ENCODE results near the gene KIF1C. TPM values are rescaled to one million over a fixed set of nuclear protein-coding genes. Genes with fewer than 3 reads are reported as not detected.
A peak's percentile ranks its signal among the peaks of the same experiment; 100 is the strongest.
"Not testable (repeated sequence)": the region's sequence is repeated elsewhere in the genome, so short reads cannot be mapped to it uniquely, and the experiment has no call there.

KIF1C gene
- total RNA-seq, 4 donors from 2014 or later = 327 to 543 (median 393) TPM

- H3K9me3 ChIP-seq = no peaks in the 10 kb centered on the region
- peaks cover 0 to 9% of the 10 kb centered on the region in 2 donors for H3K4me1 ChIP-seq
- intact Hi-C loops (cut with DNase I; ENCODE audit: low total_unique reads) (no loop called here), in situ Hi-C loops (cut with MboI; ENCODE audit: low sequenced_read_pairs in 4 of 4) (no loop called here)
- no peak overlapping the region for H3K4me3 ChIP-seq
- no peak for ATAC-seq
- no peak for DNase-seq
- TF ChIP-seq POLR2A (IDR thresholded peaks at IDR 0.05) (no peak), CTCF (IDR thresholded peaks at IDR 0.05 in 4 of 5, conservative IDR thresholded peaks at IDR 0.05 in 1 of 5) (no peak)
- H3K27ac ChIP-seq = peak overlapping the region in 3 of 4 donors; percentile 54 to 68 (median 66)
- no peaks in the 10 kb centered on the region for H3K27me3 ChIP-seq
- H3K36me3 ChIP-seq = peaks cover 0 to 50% of the 10 kb centered on the region in 2 donors
Measured at GRCh38 chr17:5024604-5025003, 26.9 kb downstream of the KIF1C start.

GRCh38 chr17:5027299-5027698 is 29.5 kb downstream of the KIF1C start:
- DNase-seq = no peak
- in situ Hi-C loops (cut with MboI; ENCODE audit: low sequenced_read_pairs in 4 of 4) (no loop called here), intact Hi-C loops (cut with DNase I; ENCODE audit: low total_unique reads) (loop anchor here (2.0 kb wide), 1 partner anchor 24 kb away; no protein-coding TSS in a partner anchor)
- peaks cover 0 to 9% of the 10 kb centered on the region in 2 donors for H3K4me1 ChIP-seq
- no peak overlapping the region for H3K4me3 ChIP-seq
- H3K9me3 ChIP-seq = no peaks in the 10 kb centered on the region
- H3K36me3 ChIP-seq = peaks cover 0 to 23% of the 10 kb centered on the region in 2 donors
- TF ChIP-seq POLR2A (IDR thresholded peaks at IDR 0.05) (no peak), CTCF (IDR thresholded peaks at IDR 0.05 in 4 of 5, conservative IDR thresholded peaks at IDR 0.05 in 1 of 5) (no peak)
- no peak for ATAC-seq
- H3K27ac ChIP-seq = peak overlapping the region in 1 of 4 donors; percentile 54
- H3K27me3 ChIP-seq = no peaks in the 10 kb centered on the region

- intact Hi-C loops (cut with DNase I; ENCODE audit: low total_unique reads) (loop anchor here (2.0 kb wide), 1 partner anchor 25 kb away; no protein-coding TSS in a partner anchor), in situ Hi-C loops (cut with MboI; ENCODE audit: low sequenced_read_pairs in 4 of 4) (no loop called here)
- Histone ChIP-seq H3K27ac (no peak overlapping the region), H3K9me3 (no peaks in the 10 kb centered on the region), H3K4me1 (peaks cover 0 to 9% of the 10 kb centered on the region in 2 donors), H3K27me3 (no peaks in the 10 kb centered on the region), H3K4me3 (no peak overlapping the region), H3K36me3 (peaks cover 0 to 16% of the 10 kb centered on the region in 2 donors)
- DNase-seq (no peak), ATAC-seq (no peak)
- TF ChIP-seq POLR2A (IDR thresholded peaks at IDR 0.05) = no peak
- no peak for TF ChIP-seq CTCF (IDR thresholded peaks at IDR 0.05 in 4 of 5, conservative IDR thresholded peaks at IDR 0.05 in 1 of 5)
Measured at GRCh38 chr17:5027916-5028315, 30.2 kb downstream of the KIF1C start.

- H3K27ac ChIP-seq; in situ Hi-C loops (cut with MboI; ENCODE audit: low sequenced_read_pairs in 4 of 4); DNase-seq; H3K4me3 ChIP-seq; ATAC-seq; H3K36me3 ChIP-seq; intact Hi-C loops (cut with DNase I; ENCODE audit: low total_unique reads); H3K4me1 ChIP-seq; H3K9me3 ChIP-seq; H3K27me3 ChIP-seq: not testable (repeated sequence)
Measured at GRCh38 chr17:5030168-5030567, 32.4 kb downstream of the KIF1C start.

- DNase-seq = peak; percentile 40 to 65
- in situ Hi-C loops (cut with MboI; ENCODE audit: low sequenced_read_pairs in 4 of 4) = no loop called here
- H3K27me3 ChIP-seq = peaks cover 8 to 11% (median 9%) of the 10 kb centered on the region in 3 donors
- peak overlapping the region; percentile 43 to 53 (median 47) for H3K4me3 ChIP-seq
- H3K9me3 ChIP-seq = no peaks in the 10 kb centered on the region
- intact Hi-C loops (cut with DNase I; ENCODE audit: low total_unique reads) = loop anchor here (2.0 kb wide), 1 partner anchor 31 kb away; no protein-coding TSS in a partner anchor
- peak; percentile 58 to 61 for ATAC-seq
- H3K4me1 ChIP-seq = no peaks in the 10 kb centered on the region
- H3K27ac ChIP-seq = no peak overlapping the region
- H3K36me3 ChIP-seq = no peaks in the 10 kb centered on the region
- TF ChIP-seq CTCF (IDR thresholded peaks at IDR 0.05 in 4 of 5, conservative IDR thresholded peaks at IDR 0.05 in 1 of 5) (peak; percentile 66 to 85 (median 83)), POLR2A (IDR thresholded peaks at IDR 0.05) (no peak)
Measured at GRCh38 chr17:5031365-5032082, 33.8 kb downstream of the KIF1C start.

Measured in gastrocnemius medialis (tissue), 4 donors.